HG02840 (cell line): ENCODE results near the gene KDM4B.
A peak's percentile ranks its signal among the peaks of the same experiment; 100 is the strongest.

Source experiments
- ATAC-seq: cut with Tn5 transposase; IDR thresholded peaks from one replicate; pipeline ENCODE4 v1.9.1; 2021; ENCODE audit warnings: mild to moderate bottlenecking, moderate library complexity, moderate number of reproducible peaks; ENCODE audit not compliant: unreplicated experiment, low FRiP score

KDM4B gene

GRCh38 chr19:5130371-5131030 lies 161.6 kb downstream of the KDM4B start:
- ATAC-seq, result no peak

- ATAC-seq, result no peak
These were observed 162.2 kb downstream of the KDM4B start for GRCh38 chr19:5131031-5131505.

- ATAC-seq, result no peak
These were observed 162.7 kb downstream of the KDM4B start for GRCh38 chr19:5131506-5132205.

GRCh38 chr19:5132206-5132560 lies 163.3 kb downstream of the KDM4B start:
- no peak for ATAC-seq

GRCh38 chr19:5132698-5133651 lies 164.1 kb downstream of the KDM4B start:
- no peak for ATAC-seq

GRCh38 chr19:5133986-5134595 lies 165.2 kb downstream of the KDM4B start:
- no peak for ATAC-seq

- no peak for ATAC-seq
These were observed 165.8 kb downstream of the KDM4B start for GRCh38 chr19:5134691-5135090.

- no peak for ATAC-seq
These were observed 167.4 kb downstream of the KDM4B start for GRCh38 chr19:5136073-5136855.

GRCh38 chr19:5137114-5137513 lies 168.2 kb downstream of the KDM4B start:
- no peak for ATAC-seq

GRCh38 chr19:5137571-5138124 lies 168.7 kb downstream of the KDM4B start:
- ATAC-seq, result no peak

GRCh38 chr19:5138606-5139582 lies 170.0 kb downstream of the KDM4B start:
- peak; percentile 60 for ATAC-seq

GRCh38 chr19:5139583-5140325 lies 170.8 kb downstream of the KDM4B start:
- ATAC-seq, result no peak

- ATAC-seq, result no peak
These were observed 172.4 kb downstream of the KDM4B start for GRCh38 chr19:5141129-5141849.

GRCh38 chr19:5141850-5142724 lies 173.2 kb downstream of the KDM4B start:
- no peak for ATAC-seq

- no peak for ATAC-seq
These were observed 173.8 kb downstream of the KDM4B start for GRCh38 chr19:5142725-5143097.
